Activated CD8-positive, alpha-beta memory T cell treated with anti-CD3 and anti-CD28 coated beads for 24 hours (primary cell): ENCODE data around the gene TRIP12.
"Not testable (repeated sequence)": the region's sequence is repeated elsewhere in the genome, so short reads cannot be mapped to it uniquely, and the experiment has no call there.

Source experiments
- DNase-seq: peaks from one replicate; pipeline ENCODE4 v3.0.0-alpha.2; 2020

Gene TRIP12

DNA sequence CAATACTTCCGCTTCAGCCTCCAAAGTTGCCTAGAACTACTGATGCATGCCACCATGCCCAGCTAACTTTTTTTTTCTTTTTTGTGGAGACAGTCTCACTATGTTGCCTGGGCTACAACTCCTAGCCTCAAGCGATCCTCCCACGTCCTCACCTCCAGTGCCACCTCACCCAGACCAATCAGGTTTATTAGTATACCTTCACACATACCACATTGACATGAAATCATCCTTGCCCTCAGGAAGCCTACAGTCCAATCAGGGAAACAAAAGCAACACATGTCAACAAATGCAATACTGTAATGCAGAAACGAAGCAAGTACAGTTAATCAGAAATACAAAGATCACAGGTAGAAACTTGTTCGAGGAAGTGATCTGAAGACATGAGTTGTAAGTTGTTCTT is 4.0 kb downstream of the TRIP12 start:
- DNase-seq = peak; percentile 35

DNA sequence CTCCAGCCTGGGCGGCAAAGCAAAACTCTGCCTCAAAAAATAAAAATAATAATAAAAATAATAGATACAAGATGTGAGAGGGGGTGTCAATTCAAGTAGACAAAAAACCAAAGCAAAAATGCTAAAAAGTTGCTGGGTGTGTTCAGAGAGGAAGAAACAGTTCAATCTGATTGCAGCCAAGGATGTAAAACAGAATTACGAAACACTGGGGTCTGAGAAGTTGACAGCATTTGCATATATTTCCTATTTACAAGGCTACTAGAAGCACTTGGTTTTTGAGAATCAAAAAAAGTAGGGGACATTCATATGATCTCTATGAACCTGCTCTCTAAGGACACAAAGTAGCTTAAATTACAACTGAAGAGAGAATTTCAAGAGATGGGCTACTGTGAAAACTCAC is 7.6 kb downstream of the TRIP12 start:
- no peak for DNase-seq

GRCh38 chr2:229910832-229911412 is 10.9 kb downstream of the TRIP12 start:
- DNase-seq = no peak

- no peak for DNase-seq
These were observed 11.5 kb downstream of the TRIP12 start for GRCh38 chr2:229910147-229910831.

- DNase-seq = no peak
These were observed 12.7 kb downstream of the TRIP12 start for GRCh38 chr2:229909090-229909489.

GRCh38 chr2:229905601-229906000 is 16.2 kb downstream of the TRIP12 start:
- no peak for DNase-seq

- no peak for DNase-seq
These were observed 18.8 kb downstream of the TRIP12 start for GRCh38 chr2:229903037-229903436.

- no peak for DNase-seq
These were observed 20.0 kb downstream of the TRIP12 start for GRCh38 chr2:229901819-229902218.

DNA sequence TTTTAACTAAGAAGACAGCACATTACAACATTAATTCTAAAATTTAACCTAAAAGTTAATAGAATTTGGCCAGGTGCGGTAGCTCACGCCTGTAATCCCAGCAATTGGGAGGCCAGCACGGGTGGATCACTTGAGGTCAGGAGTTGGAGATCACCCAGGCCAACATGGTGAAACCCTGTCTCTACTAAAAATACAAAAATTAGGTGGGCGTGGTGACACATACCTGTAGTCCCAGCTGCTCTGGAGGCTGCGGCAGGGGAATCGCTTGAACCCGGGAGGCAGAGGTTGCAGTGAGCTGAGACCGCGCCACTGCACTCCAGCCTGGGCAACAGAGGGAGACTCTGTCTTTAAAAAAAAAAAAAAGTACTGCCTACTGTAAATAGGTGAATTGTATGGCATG is 21.3 kb downstream of the TRIP12 start:
- DNase-seq = not testable (repeated sequence)

DNA sequence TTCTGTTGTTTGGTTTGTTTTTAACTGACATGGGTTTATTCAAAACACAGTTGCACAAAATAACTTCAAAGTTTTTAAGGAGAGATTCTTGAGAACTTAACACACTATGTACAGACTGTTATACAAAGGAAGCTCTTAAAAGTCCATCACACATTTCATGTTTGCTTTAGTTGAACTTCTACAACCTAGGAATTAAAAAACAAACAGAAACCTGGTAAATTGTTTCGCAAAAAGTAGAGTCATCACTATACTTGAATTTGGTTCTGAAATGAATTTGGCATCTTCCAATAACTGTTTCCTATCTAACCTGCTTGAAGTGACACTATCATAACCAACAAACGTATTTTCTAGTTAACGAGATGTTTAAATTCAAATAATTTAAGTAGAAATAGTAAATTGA is 21.8 kb downstream of the TRIP12 start:
- DNase-seq = no peak

- DNase-seq = no peak
These were observed 22.2 kb downstream of the TRIP12 start for GRCh38 chr2:229899604-229900003.

DNA sequence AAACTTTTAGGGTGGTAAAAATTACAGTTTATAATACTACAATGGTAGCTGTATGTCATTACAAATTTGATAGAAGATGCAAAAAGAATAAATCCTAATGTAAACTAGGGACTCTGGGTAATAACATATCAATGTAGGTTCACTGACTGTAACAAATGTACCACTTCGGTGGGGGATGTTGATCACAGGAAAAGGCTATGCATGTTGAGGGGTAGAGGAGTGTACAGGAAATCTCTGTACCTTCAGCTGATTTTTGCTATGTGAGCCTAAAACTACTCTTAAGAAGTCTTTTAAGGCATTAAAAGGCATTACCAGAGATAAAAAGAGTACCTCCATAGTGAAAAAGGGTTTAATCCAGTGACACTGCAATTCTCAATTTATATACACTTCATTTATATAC is 25.0 kb downstream of the TRIP12 start:
- no peak for DNase-seq

- no peak for DNase-seq
These were observed 32.8 kb downstream of the TRIP12 start for GRCh38 chr2:229889023-229889422.

DNA sequence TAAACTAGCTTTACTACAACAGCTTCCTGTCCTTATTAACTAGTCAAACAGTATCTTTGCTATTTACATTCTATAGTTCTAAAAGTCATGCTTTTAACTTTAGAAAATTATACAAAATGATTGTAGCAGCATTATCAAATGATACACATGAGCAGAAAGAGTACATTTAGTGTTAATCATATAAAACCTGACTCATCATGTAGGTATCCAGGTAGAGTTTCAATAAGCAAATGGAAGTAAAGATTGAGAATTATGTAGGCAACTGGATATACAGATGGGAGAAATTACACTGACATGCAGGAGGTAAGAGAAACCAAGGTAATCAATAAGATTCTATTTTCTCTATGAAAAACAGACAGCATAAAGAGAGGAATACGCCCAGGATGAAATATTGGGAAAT is 33.8 kb downstream of the TRIP12 start:
- DNase-seq = no peak

DNA sequence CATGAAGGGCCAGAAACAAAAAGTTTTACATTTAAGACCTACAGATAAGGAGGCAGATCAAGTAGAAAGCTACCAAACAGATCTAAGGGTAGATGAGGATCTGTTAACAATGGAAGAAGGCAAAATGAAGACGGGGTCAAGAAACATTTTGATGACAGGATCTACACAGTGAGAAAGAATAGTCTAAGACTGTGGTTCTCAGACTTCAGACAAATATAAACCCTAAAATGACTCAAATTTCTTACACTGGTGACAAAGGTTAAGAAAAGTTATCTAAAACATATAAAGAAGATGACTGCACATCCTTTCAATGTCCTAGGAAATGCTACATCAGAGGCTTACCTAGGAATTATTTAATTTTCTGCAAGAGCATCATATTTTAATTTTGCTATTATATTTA is 34.4 kb downstream of the TRIP12 start:
- DNase-seq = no peak

- DNase-seq = no peak
These were observed 36.8 kb downstream of the TRIP12 start for GRCh38 chr2:229884775-229885699.

- DNase-seq = no peak
These were observed 39.2 kb downstream of the TRIP12 start for GRCh38 chr2:229882583-229882982.

DNA sequence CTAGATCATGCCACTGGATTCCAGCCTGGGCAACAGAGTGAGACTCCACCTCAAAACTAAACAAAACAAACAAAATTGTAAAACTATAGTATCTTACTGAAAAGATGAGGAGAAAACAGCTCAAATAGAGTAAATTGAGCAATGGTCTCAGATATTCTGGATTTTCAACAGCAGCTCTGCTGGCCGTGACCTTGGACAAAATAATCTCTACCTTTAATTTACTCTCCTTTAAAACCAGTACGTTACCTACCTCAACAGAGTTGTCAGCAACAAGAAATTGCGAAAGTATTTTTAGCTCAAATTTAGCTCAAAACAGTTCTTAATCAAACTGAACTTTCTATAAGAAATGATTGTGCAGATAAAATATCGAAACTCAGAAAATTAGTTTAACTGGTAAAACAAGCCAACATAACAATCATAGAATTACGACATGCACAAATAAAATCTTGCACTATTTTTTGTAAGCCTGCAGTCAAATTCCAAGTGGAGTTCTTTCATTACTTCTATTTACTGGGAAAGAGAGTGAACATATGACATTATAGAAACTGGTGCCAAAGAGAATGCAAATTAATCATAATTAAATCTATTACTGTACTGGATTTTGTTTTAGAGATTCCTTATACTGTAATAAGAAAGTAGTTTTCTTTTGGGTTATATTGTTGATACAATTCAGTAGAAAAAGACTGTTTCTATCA is 40.8 kb downstream of the TRIP12 start:
- DNase-seq = no peak

- DNase-seq = no peak
These were observed 42.4 kb downstream of the TRIP12 start for GRCh38 chr2:229879191-229879950.

- DNase-seq = no peak
These were observed 46.3 kb downstream of the TRIP12 start for GRCh38 chr2:229875549-229875948.

DNA sequence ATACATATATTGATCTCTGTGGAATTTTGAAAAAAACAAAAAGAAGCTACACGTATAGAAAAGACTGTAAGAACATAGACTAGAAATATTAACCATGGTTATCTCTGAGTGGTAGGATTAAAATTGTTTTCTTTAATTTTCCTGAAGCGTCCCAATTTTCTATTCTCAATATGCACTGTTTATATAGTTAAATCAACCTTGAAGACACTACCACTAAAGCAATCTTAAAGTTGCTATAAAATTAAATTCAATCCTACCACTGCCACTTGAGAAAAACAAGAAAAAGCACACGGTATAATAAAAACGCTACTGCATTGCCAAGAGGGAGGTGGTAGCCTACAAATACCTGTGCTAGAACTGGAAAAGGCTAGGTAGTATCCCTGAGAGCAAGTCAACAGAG is 47.2 kb downstream of the TRIP12 start:
- DNase-seq = no peak

GRCh38 chr2:229873123-229873581 is 48.7 kb downstream of the TRIP12 start:
- no peak for DNase-seq
